Endothelial cell of umbilical vein (primary cell): ENCODE results near the gene MAP3K13.

ENCODE experiments used
- CTCF ChIP-seq, 2 donors: IDR thresholded peaks; 1 replicate in 1 of 2; 2 replicates in 1 of 2; pipeline ENCODE4 v1.5.1; 2011; ENCODE audit warnings: low read length in 2 of 2, mild to moderate bottlenecking in 2 of 2, moderate library complexity in 2 of 2, control low read depth in 1 of 2, inconsistent platforms in 1 of 2, low read depth in 1 of 2; ENCODE audit not compliant: insufficient read depth in 1 of 2; ENCODE audit errors: extremely low read depth in 1 of 2
- EZH2 ChIP-seq: IDR thresholded peaks from 2 replicates; pipeline ENCODE4 v1.6.1; 2012; ENCODE audit warnings: borderline replicate concordance, low read depth, mild to moderate bottlenecking, moderate library complexity, low read length, inconsistent platforms; ENCODE audit not compliant: severe bottlenecking
- MYC ChIP-seq: IDR thresholded peaks from one replicate; pipeline ENCODE4 v1.6.1; 2011; ENCODE audit warnings: mild to moderate bottlenecking, low read depth, low read length
- POLR2A ChIP-seq: IDR thresholded peaks from 2 replicates; pipeline ENCODE4 v1.6.1; 2012; ENCODE audit warnings: low read depth, mild to moderate bottlenecking, control low read depth, low read length

GRCh38 chr3:185416513-185416912 is 53.6 kb downstream of the MAP3K13 start:
- no peak for TF ChIP-seq CTCF (IDR thresholded peaks at IDR 0.05; ENCODE audit: extremely low read depth in 1 of 2, insufficient read depth in 1 of 2, low read depth in 1 of 2, low read length in 2 of 2)
- TF ChIP-seq POLR2A: no peak
- no peak for TF ChIP-seq MYC
- TF ChIP-seq EZH2: no peak
